Measurements from ENCODE around the gene INTS11.

INTS11 gene

DNA sequence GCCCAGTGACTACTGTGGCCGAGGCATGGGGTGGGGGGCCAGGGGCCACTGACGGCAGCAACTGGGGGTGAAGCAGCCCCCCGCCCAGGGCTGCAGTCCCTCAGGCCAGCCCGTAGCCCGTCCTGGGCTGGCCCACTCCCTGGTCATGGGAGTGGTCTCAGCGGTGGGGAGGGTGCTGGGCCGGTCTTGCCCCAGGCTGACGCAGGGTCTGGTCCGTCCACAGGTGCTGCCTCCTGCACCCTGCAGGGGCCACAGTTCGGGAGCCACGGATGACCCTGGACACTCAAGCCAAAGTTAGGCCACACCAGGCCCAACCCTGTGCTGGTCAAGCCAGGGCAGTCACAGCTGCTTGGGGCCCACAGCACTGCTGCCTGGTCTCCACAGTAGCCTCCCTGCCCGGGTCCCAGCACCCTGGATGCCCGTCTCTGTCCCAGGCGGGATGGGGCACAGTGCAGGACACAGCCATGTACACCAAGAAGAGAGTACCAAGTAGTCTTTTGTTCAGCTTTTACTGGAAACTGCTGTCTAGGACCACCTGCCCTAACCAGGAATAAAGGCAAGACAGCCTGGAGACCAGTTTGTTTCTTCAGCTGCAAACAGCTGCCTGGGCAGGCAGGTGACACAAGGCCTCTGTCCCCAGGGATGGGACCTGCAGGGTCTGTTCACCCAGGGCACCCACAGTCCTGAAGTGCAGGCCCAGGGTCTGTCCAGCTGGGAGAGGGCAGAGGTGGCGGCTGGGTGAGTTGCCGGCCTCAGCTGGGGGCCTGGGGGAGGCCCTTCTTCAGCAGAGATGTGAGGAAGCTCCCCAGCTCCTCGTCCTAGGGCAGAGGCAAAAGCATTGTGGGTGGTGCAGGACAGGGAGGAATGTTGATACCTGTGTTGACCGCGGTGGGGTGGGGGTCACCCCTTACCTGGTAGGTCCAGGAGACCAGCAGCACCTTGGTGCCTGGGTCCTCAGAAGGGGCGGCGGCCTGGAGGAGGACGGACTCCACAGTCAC is 13.1 kb downstream of the INTS11 start (continued):
- TF ChIP-seq EGR2 (tag by site-specific recombination; IDR thresholded peaks at IDR 0.05; ENCODE audit: low read depth), result no peak
- no peak for TF ChIP-seq ZNF239 (tag by site-specific recombination; IDR thresholded peaks at IDR 0.05)
- no peak for TF ChIP-seq ZNF561 (tag by site-specific recombination; IDR thresholded peaks at IDR 0.05; ENCODE audit: borderline replicate concordance)
- no peak for TF ChIP-seq KLF9 (tag by site-specific recombination; IDR thresholded peaks at IDR 0.05; ENCODE audit: low read depth)
- TF ChIP-seq ZNF37A (tag by site-specific recombination; IDR thresholded peaks at IDR 0.05), result no peak
- TF ChIP-seq ZSCAN30 (tag by site-specific recombination; IDR thresholded peaks at IDR 0.05), result no peak
- no peak for TF ChIP-seq ZNF274 (IDR thresholded peaks at IDR 0.05; ENCODE audit: low read length)
- no peak for TF ChIP-seq ZNF274 (tag by site-specific recombination; IDR thresholded peaks at IDR 0.05; ENCODE audit: borderline replicate concordance)
- TF ChIP-seq ZNF449 (tag by site-specific recombination; IDR thresholded peaks at IDR 0.05), result no peak
- TF ChIP-seq, protein P1, sequence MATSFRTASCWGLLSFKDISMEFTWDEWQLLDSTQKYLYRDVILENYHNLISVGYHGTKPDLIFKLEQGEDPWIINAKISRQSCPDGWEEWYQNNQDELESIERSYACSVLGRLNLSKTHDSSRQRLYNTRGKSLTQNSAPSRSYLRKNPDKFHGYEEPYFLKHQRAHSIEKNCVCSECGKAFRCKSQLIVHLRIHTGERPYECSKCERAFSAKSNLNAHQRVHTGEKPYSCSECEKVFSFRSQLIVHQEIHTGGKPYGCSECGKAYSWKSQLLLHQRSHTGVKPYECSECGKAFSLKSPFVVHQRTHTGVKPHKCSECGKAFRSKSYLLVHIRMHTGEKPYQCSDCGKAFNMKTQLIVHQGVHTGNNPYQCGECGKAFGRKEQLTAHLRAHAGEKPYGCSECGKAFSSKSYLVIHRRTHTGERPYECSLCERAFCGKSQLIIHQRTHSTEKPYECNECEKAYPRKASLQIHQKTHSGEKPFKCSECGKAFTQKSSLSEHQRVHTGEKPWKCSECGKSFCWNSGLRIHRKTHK (tag by site-specific recombination; IDR thresholded peaks at IDR 0.05), result no peak
- no peak for TF ChIP-seq ZNF140 (tag by site-specific recombination; IDR thresholded peaks at IDR 0.05)
- TF ChIP-seq ZNF629 (tag by site-specific recombination; IDR thresholded peaks at IDR 0.05), result no peak
- TF ChIP-seq, protein P2, sequence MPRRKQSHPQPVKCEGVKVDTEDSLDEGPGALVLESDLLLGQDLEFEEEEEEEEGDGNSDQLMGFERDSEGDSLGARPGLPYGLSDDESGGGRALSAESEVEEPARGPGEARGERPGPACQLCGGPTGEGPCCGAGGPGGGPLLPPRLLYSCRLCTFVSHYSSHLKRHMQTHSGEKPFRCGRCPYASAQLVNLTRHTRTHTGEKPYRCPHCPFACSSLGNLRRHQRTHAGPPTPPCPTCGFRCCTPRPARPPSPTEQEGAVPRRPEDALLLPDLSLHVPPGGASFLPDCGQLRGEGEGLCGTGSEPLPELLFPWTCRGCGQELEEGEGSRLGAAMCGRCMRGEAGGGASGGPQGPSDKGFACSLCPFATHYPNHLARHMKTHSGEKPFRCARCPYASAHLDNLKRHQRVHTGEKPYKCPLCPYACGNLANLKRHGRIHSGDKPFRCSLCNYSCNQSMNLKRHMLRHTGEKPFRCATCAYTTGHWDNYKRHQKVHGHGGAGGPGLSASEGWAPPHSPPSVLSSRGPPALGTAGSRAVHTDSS (tag by site-specific recombination; IDR thresholded peaks at IDR 0.05), result no peak

DNA sequence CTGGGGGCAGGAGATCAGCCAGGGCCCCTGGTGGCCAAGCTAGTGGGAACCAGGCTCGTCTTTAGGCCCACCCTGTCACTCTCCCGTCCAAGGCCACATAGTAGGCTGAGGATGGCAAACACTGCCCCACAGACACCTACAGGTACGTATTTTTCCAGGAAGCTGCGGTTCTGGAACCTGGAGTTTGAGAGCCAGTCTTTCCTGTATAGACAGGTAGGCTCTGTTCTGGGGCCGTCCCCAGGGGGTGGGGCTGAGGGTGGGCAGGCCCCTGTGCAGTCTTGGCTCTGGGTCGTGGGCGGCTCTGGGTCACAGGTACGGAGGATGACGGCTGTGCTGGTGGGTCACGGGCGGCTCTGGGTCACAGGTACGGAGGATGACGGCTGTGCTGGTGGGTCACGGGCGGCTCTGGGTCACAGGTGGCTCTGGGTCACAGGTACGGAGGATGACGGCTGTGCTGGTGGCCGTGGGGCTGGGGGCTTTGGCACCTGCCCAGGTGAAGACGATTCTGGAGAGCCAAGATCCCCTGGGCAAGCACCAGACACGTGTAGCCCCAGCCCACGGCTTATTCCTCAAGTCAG is 13.9 kb downstream of the INTS11 start:
- POLR2A ChIA-PET, result interaction anchor here (0.5 to 2.7 kb wide), 2 partner anchors 25 to 78 kb away, joined by 3 to 7 read pairs; no protein-coding TSS in a partner anchor

GRCh38 chr1:1310109-1310385 is 14.4 kb downstream of the INTS11 start:
- Histone ChIP-seq H3K4me1 (ENCODE audit: control insufficient read depth, insufficient read depth, low read length) (peaks cover 12% of the 10 kb centered on the region), H3K4me3 (ENCODE audit: low read depth, low read length) (no peak overlapping the region), H3K27ac (ENCODE audit: extremely low read depth, low read depth, low read length) (no peak overlapping the region), H3K36me3 (ENCODE audit: control insufficient read depth in 2 of 2, insufficient read depth in 1 of 2, low read length in 2 of 2) (peaks cover 0 to 62% of the 10 kb centered on the region in 2 experiments; a peak in 1 of 3 replicates), H3K9me3 (ENCODE audit: control insufficient read depth, insufficient read depth, low read depth, low read length) (no peaks in the 10 kb centered on the region)
- TF ChIP-seq ZBTB26 (tag by site-specific recombination; optimal IDR thresholded peaks at IDR 0.05) (no peak), GLIS2 (tag by site-specific recombination; IDR thresholded peaks at IDR 0.05) (peak; percentile 80)
- TF ChIP-seq, protein P3, sequence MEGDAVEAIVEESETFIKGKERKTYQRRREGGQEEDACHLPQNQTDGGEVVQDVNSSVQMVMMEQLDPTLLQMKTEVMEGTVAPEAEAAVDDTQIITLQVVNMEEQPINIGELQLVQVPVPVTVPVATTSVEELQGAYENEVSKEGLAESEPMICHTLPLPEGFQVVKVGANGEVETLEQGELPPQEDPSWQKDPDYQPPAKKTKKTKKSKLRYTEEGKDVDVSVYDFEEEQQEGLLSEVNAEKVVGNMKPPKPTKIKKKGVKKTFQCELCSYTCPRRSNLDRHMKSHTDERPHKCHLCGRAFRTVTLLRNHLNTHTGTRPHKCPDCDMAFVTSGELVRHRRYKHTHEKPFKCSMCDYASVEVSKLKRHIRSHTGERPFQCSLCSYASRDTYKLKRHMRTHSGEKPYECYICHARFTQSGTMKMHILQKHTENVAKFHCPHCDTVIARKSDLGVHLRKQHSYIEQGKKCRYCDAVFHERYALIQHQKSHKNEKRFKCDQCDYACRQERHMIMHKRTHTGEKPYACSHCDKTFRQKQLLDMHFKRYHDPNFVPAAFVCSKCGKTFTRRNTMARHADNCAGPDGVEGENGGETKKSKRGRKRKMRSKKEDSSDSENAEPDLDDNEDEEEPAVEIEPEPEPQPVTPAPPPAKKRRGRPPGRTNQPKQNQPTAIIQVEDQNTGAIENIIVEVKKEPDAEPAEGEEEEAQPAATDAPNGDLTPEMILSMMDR (tag by site-specific recombination; IDR thresholded peaks at IDR 0.05), result 0 out of 2 replicates have a peak, but pooled peaks have one; percentile 35
- CTCF ChIA-PET, result interaction anchor here (0.8 to 1.0 kb wide), 2 partner anchors 18 to 19 kb away, joined by 3 read pairs; no protein-coding TSS in a partner anchor
- POLR2A ChIA-PET, result interaction anchor here (1.1 to 1.5 kb wide), 4 partner anchors 8 to 62 kb away, joined by 3 to 5 read pairs (median 3); partner anchors contain the start of gene TAS1R3

More for the DNA sequence above, 13.9 kb downstream of the INTS11 start:
- CTCF ChIA-PET, result no interaction called here
- Histone ChIP-seq H3K4me1 (ENCODE audit: control insufficient read depth, insufficient read depth, low read length) (peaks cover 7% of the 10 kb centered on the region), H3K9me3 (ENCODE audit: control insufficient read depth, insufficient read depth, low read depth, low read length) (no peaks in the 10 kb centered on the region), H3K36me3 (ENCODE audit: control insufficient read depth in 2 of 2, insufficient read depth in 1 of 2, low read length in 2 of 2) (peaks cover 0 to 66% of the 10 kb centered on the region in 2 experiments; a peak in 1 of 3 replicates), H3K27ac (ENCODE audit: extremely low read depth, low read depth, low read length) (no peak overlapping the region), H3K4me3 (ENCODE audit: low read depth, low read length) (no peak overlapping the region)
- TF ChIP-seq GLIS2 (tag by site-specific recombination; IDR thresholded peaks at IDR 0.05), result no peak
- peak; percentile 41; the same call in 1 of the 2 replicates for TF ChIP-seq EGR2 (tag by site-specific recombination; IDR thresholded peaks at IDR 0.05; ENCODE audit: low read depth)
- TF ChIP-seq ZFHX2 (tag by site-specific recombination; conservative IDR thresholded peaks at IDR 0.05), result peak; percentile 46
- TF ChIP-seq ZEB2 (tag by site-specific recombination; IDR thresholded peaks at IDR 0.05), result 0 out of 2 replicates have a peak, but pooled peaks have one; percentile 20

All from HEK293 (cell line).